K562 (cell line): Measurements from ENCODE around the gene INSIG1.

Experiments
- CHD2 ChIP-seq: IDR thresholded peaks from 2 replicates; pipeline ENCODE4 v1.6.1; 2011; ENCODE audit warnings: low read depth, low read length
- MLLT1 ChIP-seq, 2 experiments: fragments of 450-650 bp; IDR thresholded peaks; 2 replicates each; pipeline ENCODE4 v1.6.1; 2016
- U2AF2 ChIP-seq: fragments of 200-400 bp; formaldehyde crosslinking; optimal IDR thresholded peaks from 2 replicates; pipeline ENCODE3; 2017; ENCODE audit warnings: low read depth, mild to moderate bottlenecking, low read length
- ZNF785 ChIP-seq: fragments of 250-450 bp; sonication (Bioruptor Pico); IDR thresholded peaks from 2 replicates; pipeline ENCODE4 v1.4.0; 2020; ENCODE audit warnings: mild to moderate bottlenecking

GRCh38 chr7:155297517-155298287, at the start of gene INSIG1:
- TF ChIP-seq MLLT1 (IDR thresholded peaks at IDR 0.05), result no peak
- no peak for TF ChIP-seq ZNF785 (CRISPR knock-in tag)
- no peak for TF ChIP-seq U2AF2
- peak; percentile 34; the same call in 1 of the 2 replicates for TF ChIP-seq CHD2
